Measurements from ENCODE around the gene ARL5C.
A peak's percentile ranks its signal among the peaks of the same experiment; 100 is the strongest.
"Not testable (repeated sequence)": the region's sequence is repeated elsewhere in the genome, so short reads cannot be mapped to it uniquely, and the experiment has no call there.

The ARL5C gene

DNA sequence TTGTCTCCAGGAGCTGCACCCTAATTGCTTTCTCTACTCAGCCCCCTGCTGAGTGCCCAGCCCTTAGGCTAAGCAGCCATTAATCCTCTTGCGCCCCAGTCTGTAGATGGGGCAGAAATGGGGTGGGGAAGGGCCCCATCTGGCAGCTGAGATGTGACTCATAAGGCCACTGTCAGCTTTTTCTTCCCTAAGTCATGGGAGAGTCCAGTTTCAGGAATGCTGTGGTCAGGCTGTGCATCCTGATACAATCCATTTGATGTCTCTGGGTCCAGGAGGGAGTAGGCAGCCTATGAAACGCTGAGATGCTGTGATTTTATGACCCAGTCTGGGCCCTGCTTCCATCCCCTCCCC is 26.8 kb downstream of the ARL5C start:
- DNase-seq, result no peak

DNA sequence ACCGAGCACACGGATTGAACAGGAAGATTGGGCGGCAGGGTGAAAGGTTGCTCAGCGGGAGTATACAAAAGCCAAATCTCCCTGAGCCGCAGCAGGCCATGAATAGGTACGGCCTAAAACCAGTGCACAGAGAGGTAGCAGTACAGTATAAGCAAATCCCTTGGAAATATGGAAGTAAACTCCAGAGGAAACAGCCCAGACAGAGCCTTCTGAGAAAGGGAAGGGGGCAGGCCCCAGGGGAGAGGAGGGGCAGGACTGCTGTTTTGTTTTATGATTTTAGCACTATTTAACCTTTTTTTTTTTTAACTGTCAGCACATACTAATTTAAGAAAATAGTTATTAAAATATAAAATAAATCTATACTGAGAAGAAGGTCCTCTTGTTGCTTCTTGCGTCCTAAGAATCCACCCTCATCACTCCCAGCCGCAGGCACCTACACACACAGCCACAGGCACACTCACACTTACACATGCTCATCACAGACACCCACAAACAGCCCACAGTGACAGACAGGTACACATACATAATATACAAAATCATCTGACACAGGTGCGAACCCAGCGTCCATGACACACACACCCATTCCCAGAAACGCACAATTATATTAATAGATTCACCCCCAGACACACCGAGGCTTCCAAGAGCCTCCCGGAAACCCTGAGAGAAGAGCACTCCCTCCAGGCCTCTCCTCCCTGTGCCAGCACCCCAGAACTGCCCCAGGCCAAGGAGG is 27.4 kb downstream of the ARL5C start:
- DNase-seq, result no peak

DNA sequence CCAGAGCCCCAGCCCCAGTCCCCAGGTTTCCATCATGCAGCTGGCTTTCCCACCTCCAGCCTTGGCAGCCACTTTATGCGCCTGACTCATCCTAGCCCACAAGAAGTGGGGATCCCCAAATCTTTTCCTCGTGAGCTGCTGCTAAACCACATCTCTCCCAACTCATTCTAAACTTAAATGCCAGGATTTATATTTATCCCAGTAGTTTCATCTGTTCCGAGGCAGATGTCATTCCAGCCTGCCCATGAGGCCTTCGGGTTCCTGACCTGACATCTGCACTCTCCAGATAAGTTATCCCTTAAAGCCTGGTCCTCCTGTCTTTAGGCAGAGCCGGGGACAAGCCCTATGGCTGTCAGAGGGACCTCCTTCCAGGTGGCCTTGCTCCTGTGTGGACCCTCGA is 31.1 kb downstream of the ARL5C start:
- no peak for DNase-seq

DNA sequence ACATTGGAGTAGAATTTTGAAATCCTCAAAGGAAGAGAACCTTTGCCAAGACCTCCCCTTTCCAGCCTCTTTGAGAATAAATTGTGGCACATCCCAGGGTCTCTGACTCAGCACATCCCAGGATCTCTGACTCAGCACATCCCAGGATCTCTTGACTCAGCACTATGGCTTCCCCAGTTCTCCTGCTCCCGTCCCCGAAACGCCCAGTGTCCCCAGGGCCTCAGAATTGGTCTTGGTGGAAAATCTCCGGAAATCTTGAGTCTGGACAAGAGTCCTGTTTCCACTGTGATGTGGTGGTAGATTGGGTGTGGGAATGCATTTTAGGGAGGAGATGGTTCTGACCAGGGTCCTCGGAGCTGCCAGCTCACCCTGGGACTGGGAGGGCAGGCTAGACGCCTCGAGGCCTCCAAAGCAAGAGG is 33.8 kb downstream of the ARL5C start:
- DNase-seq, result no peak

DNA sequence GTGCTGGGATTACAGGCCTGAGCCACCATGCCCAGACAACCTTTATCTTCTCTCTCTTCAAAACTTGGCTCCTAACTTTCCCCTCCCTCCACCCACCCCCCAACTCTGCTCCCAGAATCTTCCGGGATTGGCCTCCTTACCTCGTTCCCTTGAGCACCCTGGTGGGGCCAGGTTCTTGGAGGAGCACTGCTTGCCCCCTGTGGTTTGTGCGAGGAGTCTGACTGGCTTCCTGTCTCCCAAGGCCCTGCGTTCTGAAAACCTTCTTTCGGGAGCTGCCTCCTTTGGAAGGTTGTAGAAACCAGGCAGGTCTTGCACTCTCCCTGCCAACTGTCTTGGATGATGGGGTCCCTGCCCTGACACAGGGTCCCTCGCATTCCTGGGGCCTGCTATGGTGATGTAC is 34.3 kb downstream of the ARL5C start:
- DNase-seq, result no peak

DNA sequence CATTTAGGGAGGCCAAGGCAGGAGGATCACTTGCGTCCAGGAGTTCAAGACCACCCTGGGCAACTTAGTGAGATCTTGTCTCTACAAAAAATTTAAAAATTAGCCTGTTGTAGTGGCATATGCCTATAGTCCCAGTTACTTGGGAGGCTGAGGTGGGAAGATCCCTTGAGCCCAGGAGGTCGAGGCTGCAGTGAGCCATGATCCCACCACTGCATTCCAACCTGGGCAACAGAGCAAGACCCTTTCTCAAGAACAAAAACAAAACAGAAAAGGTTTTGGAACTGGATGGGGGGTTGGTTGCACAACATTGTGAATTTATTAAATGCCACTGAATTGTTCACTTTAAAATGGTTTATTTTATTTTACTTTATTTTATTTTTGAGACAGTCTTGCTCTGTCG is 35.8 kb downstream of the ARL5C start:
- no peak for DNase-seq

DNA sequence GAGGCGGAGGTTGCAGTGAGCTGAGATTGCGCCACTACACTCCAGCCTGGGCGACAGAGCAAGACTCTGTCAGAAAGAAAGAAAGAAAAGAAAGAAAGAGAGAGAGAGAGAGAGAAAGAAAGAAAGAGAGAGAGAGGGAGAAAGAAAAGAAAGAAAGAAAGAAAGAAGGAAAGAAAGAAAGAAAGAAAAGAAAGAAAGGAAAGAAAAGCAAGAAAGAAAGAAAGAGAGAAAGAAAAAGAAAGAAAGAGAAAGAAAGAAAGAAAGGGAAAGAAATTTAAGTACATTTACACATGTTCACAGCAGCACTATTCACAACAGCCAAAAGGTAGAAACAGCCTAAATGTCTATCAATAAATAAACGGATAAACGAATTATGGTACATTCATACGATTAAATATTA is 36.4 kb downstream of the ARL5C start:
- not testable (repeated sequence) for DNase-seq

DNA sequence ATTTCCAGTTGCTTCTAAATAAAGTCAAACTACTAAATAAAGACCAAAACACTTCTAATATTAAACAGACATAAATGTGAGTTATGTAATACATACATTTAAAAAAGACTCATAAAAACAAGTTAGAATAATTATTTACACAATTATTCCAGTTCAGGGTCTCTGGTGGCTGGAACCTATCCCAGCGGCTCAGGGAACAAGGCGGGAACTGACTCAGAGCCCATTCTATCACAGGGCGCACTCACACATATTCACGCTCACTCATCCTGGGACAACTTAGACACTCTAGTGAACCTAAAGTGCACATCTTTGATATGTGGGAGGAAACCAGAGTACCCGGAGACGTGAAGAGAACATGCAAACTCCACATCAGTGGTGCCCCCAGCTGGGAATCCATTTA is 39.5 kb downstream of the ARL5C start:
- DNase-seq, result no peak

DNA sequence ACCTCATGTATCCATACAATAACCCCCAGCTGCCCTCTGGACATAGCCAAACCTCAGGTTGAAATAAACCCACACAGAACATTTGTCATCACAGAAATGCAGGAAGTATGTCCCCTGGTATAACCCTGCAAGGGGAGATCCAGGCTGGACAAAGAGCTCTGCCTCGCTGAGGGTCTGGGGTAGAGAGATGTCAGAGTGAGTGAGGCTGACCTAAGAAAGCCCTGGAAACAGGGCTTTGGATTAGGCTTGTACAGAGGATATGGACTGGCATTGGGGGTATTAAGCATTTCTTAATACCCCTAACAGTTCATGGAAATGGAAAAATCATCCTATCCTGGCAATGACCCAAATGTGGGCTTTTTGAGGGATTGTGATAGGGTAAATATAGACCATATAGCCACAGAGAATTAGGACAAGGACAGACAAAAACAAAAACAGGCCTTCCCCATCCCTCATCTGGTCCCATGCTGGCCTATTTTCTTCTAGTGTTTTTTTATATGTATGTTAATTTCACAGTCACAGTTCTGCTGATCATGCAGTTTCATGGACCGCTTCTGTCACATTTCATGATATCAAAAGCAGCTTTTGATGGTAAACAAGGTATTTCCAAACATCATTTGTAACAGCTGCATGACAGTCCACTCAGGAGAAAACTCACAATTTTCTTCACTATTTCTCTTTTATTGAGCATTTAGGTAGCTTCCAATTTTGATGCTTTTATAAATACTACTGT is 40.7 kb downstream of the ARL5C start:
- DNase-seq, result no peak

DNA sequence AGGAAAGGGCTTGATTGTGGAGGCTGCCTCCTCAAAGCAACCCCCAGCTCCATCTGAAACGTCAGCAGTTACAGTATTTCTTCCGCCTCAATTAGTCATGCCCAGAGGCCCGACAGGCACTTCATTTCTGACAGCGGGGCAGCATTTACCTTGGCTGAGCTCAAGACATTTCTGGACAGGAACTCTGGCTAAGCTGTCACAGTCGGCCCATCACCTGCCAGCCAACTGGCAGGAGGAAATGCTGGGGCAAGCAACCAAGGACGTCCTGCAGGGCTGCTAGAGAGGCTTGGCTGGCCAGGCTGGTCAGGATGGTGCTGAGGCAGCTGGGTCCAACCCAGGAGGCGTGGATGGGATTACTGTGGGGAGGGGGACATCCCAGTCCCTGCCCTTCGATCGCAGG is 42.3 kb downstream of the ARL5C start:
- DNase-seq, result no peak

DNA sequence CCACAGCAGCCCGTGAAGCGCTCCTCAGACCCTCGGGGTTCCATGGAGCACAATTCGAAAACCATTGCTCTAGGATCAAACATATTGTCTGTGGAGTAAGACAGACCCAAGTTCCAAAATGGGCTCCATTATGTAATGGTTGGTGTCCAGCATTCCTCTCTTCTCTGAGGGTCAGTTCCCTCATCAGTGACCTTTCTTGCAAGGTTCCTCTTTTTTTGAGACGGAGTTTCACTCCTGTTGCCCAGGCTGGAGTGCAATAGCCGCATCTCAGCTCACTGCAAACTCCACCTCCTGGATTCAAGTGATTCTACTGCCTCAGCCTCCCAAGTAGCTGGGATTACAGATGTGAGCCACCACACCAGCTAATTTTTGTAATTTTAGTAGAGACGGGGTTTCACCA is 43.0 kb downstream of the ARL5C start:
- DNase-seq, result no peak

DNA sequence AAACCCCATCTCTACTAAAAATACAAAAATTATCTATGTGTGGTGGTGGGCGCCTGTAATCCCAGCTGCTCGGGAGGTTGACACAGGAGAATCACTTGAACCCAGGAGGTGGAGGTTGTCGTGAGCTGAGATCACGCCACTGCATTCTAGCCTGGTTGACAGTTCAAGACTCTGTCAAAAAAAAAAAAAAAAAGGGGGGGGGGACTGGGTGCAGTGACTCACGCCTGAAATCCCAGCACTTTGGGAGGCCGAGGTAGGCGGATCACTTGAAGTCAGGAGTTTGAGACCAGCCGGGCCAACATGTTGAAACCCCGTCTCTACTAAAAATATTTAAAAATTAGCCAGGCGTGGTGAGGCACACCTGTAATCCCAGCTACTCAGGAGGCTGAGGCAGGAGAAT is 44.0 kb downstream of the ARL5C start:
- DNase-seq, result not testable (repeated sequence)

DNA sequence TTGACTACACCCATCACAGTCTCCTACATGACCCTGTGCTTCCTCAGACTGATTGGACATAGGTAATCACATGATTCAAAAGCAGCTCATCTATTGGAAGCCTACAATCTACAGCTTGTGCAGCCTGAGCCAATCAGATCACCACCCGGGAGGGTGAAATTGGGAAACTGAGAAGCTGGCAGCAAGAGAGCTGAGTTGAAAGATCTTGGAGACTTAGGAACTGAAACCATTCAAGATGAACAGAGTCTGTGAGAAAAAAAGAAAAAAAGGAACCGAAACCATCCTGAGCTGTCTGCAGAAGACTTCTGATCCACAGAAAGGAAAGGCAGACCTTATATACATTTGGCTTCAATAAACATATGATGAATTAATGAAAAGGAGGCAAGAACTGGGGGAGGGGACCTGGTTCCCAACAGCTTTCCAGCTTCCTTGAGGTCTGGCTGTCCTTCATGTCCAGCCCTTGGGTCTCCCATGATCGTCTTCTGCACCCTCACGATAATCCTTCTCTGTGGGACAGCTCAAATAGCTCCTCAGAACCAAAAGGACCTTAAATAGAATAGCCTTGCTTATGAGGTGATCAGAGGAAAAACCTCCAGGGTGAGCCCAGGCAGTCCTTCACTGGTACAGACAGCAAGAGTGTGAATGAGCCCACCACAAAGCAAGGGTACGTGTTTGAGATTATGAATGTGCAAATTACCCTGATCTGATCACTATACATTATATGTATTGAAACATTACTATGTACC is 47.1 kb downstream of the ARL5C start:
- no peak for DNase-seq

DNA sequence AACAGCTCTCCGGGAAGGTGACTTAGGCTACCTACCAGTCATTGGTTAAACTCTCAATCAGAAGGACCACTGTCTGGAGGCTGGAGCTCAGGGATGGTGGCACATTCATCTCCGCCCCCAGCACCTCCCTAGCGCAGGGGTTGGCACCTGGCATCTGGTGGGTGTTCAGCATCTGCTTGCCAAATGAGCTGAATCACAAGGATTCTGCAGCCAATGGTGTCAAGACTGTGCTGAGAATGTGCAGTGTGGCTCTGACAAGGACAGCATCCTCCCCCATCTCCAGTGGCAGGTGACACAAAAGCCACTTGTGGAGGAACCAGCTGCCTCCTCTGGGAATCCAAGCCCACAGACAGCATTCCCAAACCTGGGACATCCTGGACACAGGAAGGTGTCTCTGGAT is 49.7 kb downstream of the ARL5C start:
- peak; percentile 8 for DNase-seq

DNA sequence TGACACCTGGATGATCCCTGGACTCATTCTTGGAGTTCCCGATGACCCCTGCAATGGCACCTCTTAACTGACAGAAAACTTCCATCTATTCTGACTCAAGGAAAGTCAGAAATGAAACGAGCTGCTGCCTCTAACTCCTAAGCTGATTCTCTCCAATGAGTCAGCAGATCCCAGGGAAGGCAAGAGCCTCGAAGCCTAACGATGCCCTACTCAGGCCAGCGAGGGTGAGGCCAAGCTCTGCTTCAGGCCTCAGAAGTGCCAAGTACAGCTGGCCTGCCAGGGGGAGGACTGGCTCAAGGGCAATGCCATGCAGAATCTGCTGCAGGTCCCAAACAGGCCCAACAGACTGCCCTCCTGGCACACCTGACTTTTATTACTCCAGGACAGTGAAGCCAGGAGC is 50.8 kb downstream of the ARL5C start:
- DNase-seq, result no peak

DNA sequence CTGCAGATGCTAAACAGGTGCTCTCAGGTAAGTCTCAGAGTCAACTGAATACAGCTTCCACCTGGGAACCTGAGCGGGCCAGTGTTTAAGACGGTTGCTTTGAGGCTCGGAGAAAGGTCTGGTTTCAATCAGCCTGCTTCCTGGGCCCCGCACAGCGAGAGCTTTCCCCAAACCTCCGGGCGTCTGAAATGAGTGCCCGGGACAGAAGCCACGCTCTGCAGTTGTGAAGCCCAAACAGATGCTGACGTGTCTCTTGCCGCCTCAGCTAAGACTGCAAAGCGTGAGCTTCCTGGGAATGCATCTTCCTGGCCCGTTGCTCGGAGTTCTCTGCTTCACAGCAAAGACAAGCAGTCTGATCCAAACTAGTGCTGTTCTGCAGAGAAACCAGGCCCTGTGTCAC is 51.2 kb downstream of the ARL5C start:
- DNase-seq, result no peak

DNA sequence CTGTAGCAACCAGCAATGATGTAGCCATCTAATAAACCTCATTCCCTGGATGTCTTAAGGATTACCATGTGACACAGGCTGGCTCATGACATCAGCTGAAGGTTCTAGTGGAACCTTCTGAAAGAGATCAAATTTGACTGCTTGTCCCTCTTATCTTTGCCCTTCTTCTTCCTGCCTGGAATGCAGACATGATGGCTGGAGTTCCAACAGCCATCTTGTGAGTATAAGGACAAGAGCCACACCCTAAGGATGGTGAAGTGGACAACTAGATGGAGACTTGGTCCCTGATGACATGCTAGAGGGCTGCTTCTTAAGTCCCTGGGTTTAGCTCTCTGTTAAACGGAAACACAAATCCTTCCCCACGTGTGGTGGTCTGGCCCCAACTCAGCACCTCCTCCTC is 52.1 kb downstream of the ARL5C start:
- no peak for DNase-seq

DNA sequence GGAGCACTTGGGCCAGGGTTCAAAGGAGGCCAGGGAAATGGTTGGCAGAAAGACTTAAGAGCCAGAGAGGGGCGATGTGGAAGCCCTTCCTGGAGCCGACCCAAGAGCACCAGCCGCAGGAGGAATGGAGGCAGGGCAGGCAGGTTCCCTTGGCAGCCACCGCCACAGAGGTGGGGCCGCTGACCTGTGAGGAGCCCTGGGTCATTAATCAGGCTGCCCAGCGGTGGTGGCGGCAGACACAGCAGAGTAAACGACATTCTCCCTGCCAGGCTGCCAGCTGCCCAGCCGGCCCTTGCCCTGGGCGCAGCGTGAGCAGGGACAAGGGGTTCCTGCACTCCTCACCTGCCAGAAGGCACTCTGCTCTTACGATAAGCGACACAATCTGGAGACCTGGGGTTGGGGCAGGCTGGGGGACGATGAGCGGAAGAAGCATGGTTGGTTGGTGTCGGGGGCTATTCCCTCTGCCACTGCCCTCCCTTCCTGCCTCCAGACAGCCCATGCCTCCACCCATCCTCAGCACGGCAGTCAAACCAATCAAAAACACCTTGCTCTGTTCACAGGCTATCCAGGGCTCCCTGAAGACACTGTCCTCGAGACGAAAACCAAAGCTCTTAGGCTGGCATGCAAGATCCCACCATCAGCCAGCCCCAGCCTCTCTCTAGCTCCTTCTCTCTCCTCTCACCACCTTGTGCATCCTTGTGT is 55.4 kb downstream of the ARL5C start:
- DNase-seq, result peak; percentile 80

DNA sequence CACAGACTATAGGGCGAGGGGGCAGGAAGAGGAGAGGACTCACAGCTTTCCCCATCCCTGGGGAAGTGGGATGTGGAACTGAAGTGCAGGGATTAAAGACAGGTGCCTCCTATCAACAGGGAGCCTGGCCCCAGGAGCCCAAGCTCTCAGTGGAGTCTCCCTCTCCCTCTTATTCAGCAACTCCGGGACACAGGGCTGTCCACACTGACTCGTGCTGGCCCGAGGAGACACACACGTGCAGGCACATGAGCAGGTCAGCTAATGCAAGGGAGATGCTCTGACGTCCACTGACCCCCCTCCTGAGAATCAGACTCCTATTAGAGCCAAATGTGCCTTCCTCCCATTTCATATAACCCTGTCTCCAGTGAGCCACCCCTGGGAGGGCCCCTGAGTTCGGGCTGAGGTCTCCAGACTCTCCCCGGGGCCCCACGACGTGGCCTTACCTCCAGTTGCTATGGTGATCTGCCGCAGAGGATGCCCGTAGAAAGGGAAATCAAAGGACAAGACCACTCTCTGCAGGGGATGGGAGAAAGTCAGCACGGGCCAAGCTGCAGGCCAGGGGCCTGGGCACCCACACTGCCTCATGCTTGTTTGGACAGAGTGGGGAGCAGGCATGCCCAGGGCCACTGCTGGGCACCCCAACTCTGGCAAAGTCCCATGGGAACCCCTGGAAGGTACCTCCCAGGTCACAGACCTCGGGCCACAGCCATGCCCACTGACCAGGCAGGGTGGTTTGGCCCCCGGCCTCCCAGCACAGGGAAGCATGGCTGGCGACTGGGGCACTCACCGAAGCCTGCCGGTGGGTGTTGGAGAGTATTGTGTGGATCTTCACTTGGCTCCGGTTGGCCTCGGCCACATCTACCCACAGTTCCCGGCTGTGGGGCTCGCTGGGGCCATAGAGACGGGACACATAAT is 57.2 kb downstream of the ARL5C start:
- no peak for DNase-seq

DNA sequence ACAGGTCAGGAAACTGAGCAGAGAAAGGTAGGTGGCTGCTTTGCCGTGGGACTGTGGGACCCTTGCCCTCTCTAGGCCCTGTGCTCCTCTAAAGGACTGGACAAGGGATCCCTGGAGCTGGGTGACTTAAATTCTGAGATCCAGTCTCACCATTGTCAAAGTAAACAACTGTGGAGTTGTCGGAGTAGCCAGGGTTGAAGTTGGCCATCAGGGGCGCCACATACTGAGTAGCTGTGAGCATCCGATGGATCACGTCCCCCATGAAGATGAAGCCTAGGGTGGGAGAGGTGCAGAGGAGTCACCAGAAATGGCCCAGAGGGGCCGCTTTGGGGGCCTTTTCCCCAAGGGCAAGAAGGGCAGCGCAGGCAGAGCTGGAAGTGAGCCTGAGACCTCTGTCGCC is 58.0 kb downstream of the ARL5C start:
- DNase-seq, result no peak

DNA sequence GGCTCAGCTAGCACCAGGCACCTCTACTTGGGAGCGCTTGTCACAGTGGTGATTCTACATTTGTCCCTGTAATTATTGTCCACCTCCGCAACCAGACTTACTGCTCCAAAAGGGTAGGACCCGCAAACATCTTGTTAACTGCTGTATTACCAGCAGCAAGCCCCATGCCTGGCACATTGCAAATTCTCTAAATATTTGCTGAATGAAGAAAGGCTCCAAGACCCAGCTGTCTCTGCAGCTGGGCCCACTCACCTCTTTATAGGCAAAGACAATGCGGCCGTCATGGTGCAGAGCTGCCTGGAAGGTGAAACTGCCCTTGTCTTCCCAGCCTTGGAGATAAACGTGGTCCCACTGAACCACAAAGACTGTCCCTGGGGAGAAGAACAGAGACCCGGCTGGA is 58.8 kb downstream of the ARL5C start:
- DNase-seq, result no peak
